AG10803 (cell line): Measurements from ENCODE around the gene C4orf51.

Experiments used
- DNase-seq: peaks from one replicate; pipeline ENCODE4 v3.0.0; 2010; ENCODE audit warnings: low read depth
- H3K4me3 ChIP-seq: 2 replicates; pipeline ENCODE4 v1.5.1; 2011; ENCODE audit warnings: mild to moderate bottlenecking, low read length, control low read depth
- CTCF ChIP-seq: conservative IDR thresholded peaks from 2 replicates; pipeline ENCODE4 v1.5.1; 2011; ENCODE audit warnings: mild to moderate bottlenecking, low read length, control low read depth, inconsistent platforms

The C4orf51 gene

GRCh38 chr4:145775406-145775805 lies 95.5 kb downstream of the C4orf51 start:
- DNase-seq: no peak

GRCh38 chr4:145776208-145776607 lies 96.3 kb downstream of the C4orf51 start:
- no peak for TF ChIP-seq CTCF
- H3K4me3 ChIP-seq: no peak overlapping the region
- no peak for DNase-seq

More at GRCh38 chr4:145775406-145775805, 95.5 kb downstream of the C4orf51 start:
- H3K4me3 ChIP-seq: no peak overlapping the region
- no peak for TF ChIP-seq CTCF

- TF ChIP-seq CTCF: peak; percentile 6; the same call in 1 of the 2 replicates
- DNase-seq: peak; percentile 50
- no peak overlapping the region for H3K4me3 ChIP-seq
Observed at GRCh38 chr4:145779319-145779801, 99.4 kb downstream of the C4orf51 start.

GRCh38 chr4:145781351-145781750 lies 101.4 kb downstream of the C4orf51 start:
- no peak for TF ChIP-seq CTCF
- H3K4me3 ChIP-seq: no peak overlapping the region
- DNase-seq: no peak
